PFSK-1 (cell line): Measurements from ENCODE around the gene CLP1.

Experiments
- FOXP2 ChIP-seq: optimal IDR thresholded peaks from 2 replicates; pipeline ENCODE3; 2011; ENCODE audit warnings: borderline replicate concordance, control low read depth, inconsistent platforms; ENCODE audit not compliant: insufficient read depth; ENCODE audit errors: extremely low read length, extremely low read depth
- POLR2AphosphoS5 ChIP-seq: IDR thresholded peaks from 2 replicates; pipeline ENCODE4 v1.6.1; 2012; ENCODE audit warnings: low read depth, mild to moderate bottlenecking, control low read depth, low read length, moderate library complexity
- SIN3A ChIP-seq: IDR thresholded peaks from 2 replicates; pipeline ENCODE4 v1.6.1; 2012; ENCODE audit warnings: mild to moderate bottlenecking, low read length, moderate library complexity, borderline replicate concordance; ENCODE audit not compliant: insufficient read depth
- TAF1 ChIP-seq: IDR thresholded peaks from 2 replicates; pipeline ENCODE4 v1.6.1; 2012; ENCODE audit warnings: low read length, control low read depth, borderline replicate concordance; ENCODE audit not compliant: insufficient read depth
- TF ChIP-seq, protein P1 (sequence below), 2 experiments: IDR thresholded peaks; 2 replicates each; pipeline versions ENCODE4 v1.6.1 to v1.8.0; 2011 to 2012; ENCODE audit warnings: low read depth in 2 of 2, low read length in 2 of 2, control low read depth in 1 of 2, inconsistent platforms in 1 of 2, mild to moderate bottlenecking in 1 of 2, moderate library complexity in 1 of 2; ENCODE audit not compliant: insufficient read depth in 1 of 2

CLP1 gene

DNA sequence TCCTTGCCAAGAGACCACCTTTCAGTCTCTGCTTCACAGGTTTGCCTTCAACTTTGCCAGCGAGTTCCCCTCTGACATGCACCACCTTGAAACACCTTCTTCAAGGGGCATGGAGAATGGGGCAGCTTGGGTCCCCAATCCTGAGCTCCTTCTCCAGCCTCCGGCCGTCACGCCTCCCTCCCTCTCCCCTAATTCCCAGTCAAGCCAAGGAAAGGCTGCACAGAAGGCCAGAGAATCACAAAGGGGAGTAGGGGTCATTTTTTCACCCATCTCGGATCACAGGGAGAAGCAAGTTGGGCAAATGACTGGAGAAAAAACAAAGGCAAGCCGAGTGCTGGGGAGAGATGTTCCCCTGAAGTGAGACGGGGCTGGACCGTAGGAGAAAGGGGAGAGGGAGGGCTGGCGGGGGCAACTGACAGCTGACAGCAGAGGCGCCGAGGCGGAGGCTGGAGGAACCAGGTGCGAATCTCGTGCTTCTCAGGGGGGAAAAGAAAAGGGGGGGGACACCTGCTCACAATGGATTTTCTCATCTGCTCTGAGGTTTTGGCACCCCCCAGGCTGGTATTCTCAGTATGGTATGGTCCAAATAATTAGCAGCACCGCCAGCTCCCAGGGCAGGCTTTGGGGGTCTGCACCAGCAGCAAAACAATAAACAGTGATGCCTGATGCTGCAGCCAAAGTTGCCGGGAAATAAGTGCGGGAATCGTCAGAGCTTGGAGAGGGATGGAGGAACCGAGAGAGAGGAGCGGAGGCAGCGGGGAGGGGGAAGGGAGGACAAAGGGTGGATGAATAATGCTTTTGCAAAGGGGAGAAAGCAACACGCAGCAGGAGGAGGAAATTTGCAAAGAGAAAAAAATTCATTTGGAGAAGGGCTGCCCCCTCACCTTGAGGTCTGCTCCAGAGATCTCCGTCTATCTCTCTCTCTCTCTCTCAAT lies 8.5 kb upstream of the CLP1 start:
- no peak; the same call in 1 of the 2 replicates for TF ChIP-seq TAF1
- peak; percentile 11; the same call in 1 of the 2 replicates for TF ChIP-seq POLR2AphosphoS5

DNA sequence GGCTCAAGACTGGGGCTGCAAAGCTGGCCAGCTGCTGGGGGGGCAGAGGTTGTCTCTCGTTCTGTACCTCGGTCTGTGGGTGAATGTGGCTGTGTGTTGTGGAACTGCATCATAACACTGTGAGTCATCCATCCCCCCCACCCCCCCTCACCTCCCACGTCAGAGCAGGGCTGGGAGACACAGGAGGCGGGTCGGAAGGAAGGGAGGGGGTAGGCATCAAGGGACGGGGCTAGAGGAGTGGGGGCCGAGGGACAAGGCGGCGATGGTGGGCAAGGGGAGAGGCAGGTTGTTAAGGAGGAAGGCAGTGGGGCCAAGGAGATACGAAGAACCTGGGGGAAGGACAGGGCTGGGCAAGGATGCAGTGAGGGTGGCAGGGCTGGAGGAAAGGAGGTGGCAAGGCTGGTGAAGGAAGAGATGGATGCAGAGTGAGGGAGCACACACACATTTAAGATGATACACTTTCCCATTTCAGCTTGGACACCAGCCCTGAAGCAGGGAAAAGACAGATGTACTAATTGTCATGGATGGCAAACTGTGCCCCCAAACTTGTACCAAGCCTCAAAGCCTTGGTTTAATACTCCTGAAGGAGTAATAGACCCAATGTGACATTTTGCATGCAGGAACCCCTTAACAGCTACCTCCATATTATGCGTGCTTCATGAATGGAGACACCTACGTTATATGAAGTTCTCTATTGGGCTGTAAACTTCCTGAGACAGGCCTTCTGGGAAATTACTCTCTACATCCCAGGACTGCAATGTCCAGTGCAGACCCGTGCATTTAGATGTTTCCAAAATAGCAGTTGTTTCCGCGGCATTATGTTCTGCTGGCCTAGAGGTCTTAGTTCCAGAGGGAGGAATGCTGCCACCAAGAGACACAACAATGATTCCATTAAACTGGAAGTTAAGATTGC lies 7.5 kb upstream of the CLP1 start, which contains the start of gene YPEL4:
Gene YPEL4 (minus strand): TSS at position 87 of the 913 bp plus-strand sequence. CDS start 2,805 bp downstream, outside the sequence.
- TF ChIP-seq FOXP2 (peak; percentile 43), POLR2AphosphoS5 (peak; percentile 65), TAF1 (peak; percentile 24; the same call in 1 of the 2 replicates), SIN3A (peak; percentile 63; the same call in 1 of the 2 replicates)
- TF ChIP-seq, protein P1, sequence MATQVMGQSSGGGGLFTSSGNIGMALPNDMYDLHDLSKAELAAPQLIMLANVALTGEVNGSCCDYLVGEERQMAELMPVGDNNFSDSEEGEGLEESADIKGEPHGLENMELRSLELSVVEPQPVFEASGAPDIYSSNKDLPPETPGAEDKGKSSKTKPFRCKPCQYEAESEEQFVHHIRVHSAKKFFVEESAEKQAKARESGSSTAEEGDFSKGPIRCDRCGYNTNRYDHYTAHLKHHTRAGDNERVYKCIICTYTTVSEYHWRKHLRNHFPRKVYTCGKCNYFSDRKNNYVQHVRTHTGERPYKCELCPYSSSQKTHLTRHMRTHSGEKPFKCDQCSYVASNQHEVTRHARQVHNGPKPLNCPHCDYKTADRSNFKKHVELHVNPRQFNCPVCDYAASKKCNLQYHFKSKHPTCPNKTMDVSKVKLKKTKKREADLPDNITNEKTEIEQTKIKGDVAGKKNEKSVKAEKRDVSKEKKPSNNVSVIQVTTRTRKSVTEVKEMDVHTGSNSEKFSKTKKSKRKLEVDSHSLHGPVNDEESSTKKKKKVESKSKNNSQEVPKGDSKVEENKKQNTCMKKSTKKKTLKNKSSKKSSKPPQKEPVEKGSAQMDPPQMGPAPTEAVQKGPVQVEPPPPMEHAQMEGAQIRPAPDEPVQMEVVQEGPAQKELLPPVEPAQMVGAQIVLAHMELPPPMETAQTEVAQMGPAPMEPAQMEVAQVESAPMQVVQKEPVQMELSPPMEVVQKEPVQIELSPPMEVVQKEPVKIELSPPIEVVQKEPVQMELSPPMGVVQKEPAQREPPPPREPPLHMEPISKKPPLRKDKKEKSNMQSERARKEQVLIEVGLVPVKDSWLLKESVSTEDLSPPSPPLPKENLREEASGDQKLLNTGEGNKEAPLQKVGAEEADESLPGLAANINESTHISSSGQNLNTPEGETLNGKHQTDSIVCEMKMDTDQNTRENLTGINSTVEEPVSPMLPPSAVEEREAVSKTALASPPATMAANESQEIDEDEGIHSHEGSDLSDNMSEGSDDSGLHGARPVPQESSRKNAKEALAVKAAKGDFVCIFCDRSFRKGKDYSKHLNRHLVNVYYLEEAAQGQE (IDR thresholded peaks at IDR 0.05; ENCODE audit: insufficient read depth in 1 of 2, low read depth in 2 of 2, low read length in 2 of 2), result no peak

DNA sequence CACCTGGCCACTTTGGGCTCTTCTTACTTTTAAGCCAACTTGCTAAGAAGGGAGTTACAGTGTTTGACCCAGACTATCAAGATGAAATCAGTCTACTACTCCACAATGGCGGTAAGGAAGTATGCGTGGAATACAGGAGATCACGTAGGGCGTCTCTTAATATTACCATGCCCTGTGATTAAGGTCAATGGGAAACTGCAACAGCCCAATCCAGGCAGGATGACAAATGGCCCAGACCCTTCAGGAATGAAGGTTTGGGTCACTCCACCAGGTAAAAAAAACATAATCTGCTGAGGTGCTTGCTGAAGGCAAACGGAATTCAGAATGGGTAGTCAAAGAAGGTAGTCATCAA lies 6.8 kb upstream of the CLP1 start:
- TF ChIP-seq, protein P1 (IDR thresholded peaks at IDR 0.05; ENCODE audit: insufficient read depth in 1 of 2, low read depth in 2 of 2, low read length in 2 of 2), result no peak

DNA sequence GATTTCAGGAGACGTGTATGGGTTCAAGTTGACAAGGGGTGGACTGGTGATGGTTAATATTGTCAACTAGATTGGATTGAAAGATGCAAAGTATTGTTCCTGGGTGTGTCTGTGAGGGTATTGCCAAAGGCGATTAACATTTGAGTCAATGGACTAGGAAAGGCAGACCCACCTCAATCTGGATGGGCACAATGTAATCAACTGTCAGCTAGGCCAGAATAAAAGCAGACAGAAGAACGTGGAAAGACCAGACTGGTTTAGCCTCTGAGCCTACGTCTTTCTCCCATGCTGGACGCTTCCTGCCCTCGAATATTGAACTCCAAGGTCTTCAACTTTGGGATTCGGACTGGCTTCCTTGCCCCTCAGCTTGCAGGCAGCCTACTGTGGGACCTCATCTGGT lies 6.2 kb upstream of the CLP1 start:
- TF ChIP-seq, protein P1 (IDR thresholded peaks at IDR 0.05; ENCODE audit: insufficient read depth in 1 of 2, low read depth in 2 of 2, low read length in 2 of 2), result no peak
- no peak for TF ChIP-seq TAF1
- TF ChIP-seq SIN3A, result no peak
- no peak for TF ChIP-seq POLR2AphosphoS5
- TF ChIP-seq FOXP2, result no peak

DNA sequence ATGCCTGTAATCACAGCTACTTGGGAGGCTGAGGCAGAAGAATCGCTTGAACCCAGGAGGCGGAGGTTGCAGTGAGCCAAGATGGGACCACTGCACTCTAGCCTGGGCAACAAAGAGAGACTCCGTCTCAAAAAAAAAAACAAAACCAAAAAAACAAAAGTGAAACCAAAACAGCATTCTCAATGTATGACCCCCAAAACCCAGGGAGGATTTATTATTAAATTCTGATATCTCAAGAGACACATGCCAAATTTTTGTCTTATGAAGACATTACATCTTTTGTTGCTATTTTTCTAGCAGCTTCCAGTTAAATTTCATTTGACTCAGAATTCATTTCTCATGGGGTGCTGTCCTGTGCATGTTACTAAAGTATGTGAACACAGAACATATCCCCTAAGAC lies 4.9 kb upstream of the CLP1 start:
- no peak for TF ChIP-seq FOXP2
- TF ChIP-seq TAF1, result no peak
- no peak for TF ChIP-seq SIN3A
- no peak for TF ChIP-seq POLR2AphosphoS5
- TF ChIP-seq, protein P1 (IDR thresholded peaks at IDR 0.05; ENCODE audit: insufficient read depth in 1 of 2, low read depth in 2 of 2, low read length in 2 of 2), result no peak
